GM06990 (cell line): ENCODE measurements around the gene HMGCLL1.

ENCODE experiments used
- DNase-seq: peaks from one replicate; pipeline ENCODE4 v3.0.0-alpha.2; 2011; ENCODE audit not compliant: insufficient read length; ENCODE audit errors: extremely low read depth
- H3K27me3 ChIP-seq: replicated peaks from 2 replicates; pipeline ENCODE4 v1.6.0; 2011; ENCODE audit warnings: low read length; ENCODE audit not compliant: control insufficient read depth, insufficient read depth
- H3K36me3 ChIP-seq: 2 replicates; pipeline ENCODE4 v1.5.1; 2011; ENCODE audit warnings: low read length; ENCODE audit not compliant: control insufficient read depth, insufficient read depth
- H3K4me3 ChIP-seq: replicated peaks from 2 replicates; pipeline ENCODE4 v1.5.1; 2011; ENCODE audit warnings: low read depth, mild to moderate bottlenecking, control low read depth, low read length
- TF ChIP-seq, protein P1 (sequence below): IDR thresholded peaks from 2 replicates; pipeline ENCODE4 v1.5.1; 2011; ENCODE audit warnings: low read length, control low read depth, mild to moderate bottlenecking, inconsistent platforms; ENCODE audit not compliant: insufficient read depth, poor library complexity, severe bottlenecking

Gene HMGCLL1

GRCh38 chr6:55568808-55569439 lies 10.1 kb downstream of the HMGCLL1 start:
- no peak for DNase-seq
- no peaks in the 10 kb centered on the region for H3K36me3 ChIP-seq
- TF ChIP-seq, protein P1, sequence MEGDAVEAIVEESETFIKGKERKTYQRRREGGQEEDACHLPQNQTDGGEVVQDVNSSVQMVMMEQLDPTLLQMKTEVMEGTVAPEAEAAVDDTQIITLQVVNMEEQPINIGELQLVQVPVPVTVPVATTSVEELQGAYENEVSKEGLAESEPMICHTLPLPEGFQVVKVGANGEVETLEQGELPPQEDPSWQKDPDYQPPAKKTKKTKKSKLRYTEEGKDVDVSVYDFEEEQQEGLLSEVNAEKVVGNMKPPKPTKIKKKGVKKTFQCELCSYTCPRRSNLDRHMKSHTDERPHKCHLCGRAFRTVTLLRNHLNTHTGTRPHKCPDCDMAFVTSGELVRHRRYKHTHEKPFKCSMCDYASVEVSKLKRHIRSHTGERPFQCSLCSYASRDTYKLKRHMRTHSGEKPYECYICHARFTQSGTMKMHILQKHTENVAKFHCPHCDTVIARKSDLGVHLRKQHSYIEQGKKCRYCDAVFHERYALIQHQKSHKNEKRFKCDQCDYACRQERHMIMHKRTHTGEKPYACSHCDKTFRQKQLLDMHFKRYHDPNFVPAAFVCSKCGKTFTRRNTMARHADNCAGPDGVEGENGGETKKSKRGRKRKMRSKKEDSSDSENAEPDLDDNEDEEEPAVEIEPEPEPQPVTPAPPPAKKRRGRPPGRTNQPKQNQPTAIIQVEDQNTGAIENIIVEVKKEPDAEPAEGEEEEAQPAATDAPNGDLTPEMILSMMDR, result no peak
- H3K4me3 ChIP-seq, result no peak overlapping the region
- H3K27me3 ChIP-seq, result no peaks in the 10 kb centered on the region

DNA sequence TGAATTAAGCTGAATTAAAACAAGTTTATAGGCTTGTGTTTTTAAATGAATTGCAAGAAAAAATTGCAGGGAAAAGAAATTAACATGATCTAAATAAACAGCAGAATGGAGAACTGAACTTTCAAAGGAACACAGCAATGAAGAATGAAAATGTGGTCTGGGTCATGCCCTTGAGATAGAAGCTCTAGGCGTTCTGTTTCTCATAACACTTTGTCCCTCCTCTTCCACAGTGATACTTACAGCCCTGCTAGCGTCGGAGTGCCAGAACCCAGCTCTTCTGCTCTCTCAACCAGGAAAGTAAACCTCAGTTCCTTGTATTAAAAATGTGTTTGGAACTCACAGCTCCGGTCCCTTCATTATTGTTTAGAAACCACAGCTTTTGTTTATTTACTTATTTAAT lies 11.4 kb downstream of the HMGCLL1 start:
- no peaks in the 10 kb centered on the region for H3K27me3 ChIP-seq
- DNase-seq, result no peak
- no peak overlapping the region for H3K4me3 ChIP-seq
- TF ChIP-seq, protein P1, result no peak
- no peaks in the 10 kb centered on the region for H3K36me3 ChIP-seq

GRCh38 chr6:55566036-55566710 lies 12.8 kb downstream of the HMGCLL1 start:
- Histone ChIP-seq H3K36me3 (no peaks in the 10 kb centered on the region), H3K27me3 (no peaks in the 10 kb centered on the region), H3K4me3 (no peak overlapping the region)
- TF ChIP-seq, protein P1, result no peak
- DNase-seq, result no peak

DNA sequence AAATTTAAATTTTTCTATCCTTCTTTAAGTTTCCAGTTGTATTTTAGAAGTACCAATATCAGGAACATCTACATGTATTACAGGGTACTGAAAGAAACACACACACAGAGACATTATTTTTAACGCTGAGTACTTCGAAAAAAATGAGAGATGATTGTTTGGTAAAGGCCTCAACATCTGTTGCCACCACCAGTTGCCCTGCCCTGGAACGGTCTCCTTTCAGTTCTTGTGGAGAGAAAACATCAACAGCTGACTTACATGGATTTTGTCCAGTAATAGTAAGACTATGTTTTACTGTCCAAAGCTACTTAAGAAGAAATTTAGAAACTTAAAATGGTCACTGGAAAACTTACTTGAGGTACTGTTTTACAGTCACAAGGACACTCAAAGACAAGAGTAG lies 16.7 kb downstream of the HMGCLL1 start:
- no peaks in the 10 kb centered on the region for H3K27me3 ChIP-seq
- TF ChIP-seq, protein P1, result no peak
- no peak for DNase-seq
- no peaks in the 10 kb centered on the region for H3K36me3 ChIP-seq
- H3K4me3 ChIP-seq, result no peak overlapping the region

GRCh38 chr6:55560290-55560885 lies 18.6 kb downstream of the HMGCLL1 start:
- no peak overlapping the region for H3K4me3 ChIP-seq

More at GRCh38 chr6:55560290-55560885, 18.6 kb downstream of the HMGCLL1 start:
- DNase-seq, result no peak
- H3K36me3 ChIP-seq, result no peaks in the 10 kb centered on the region
- no peaks in the 10 kb centered on the region for H3K27me3 ChIP-seq
- TF ChIP-seq, protein P1, result no peak
